ENCODE results near the gene COL10A1.

The COL10A1 gene

GRCh38 chr6:116083052-116083451, 42.9 kb downstream of the COL10A1 start:
- no peak for DNase-seq (ENCODE audit: low read depth)

- DNase-seq (ENCODE audit: low read depth): no peak
Observed at GRCh38 chr6:116078945-116079344, 47.0 kb downstream of the COL10A1 start.

- no peak for DNase-seq (ENCODE audit: low read depth)
Observed at GRCh38 chr6:116078522-116078921, 47.4 kb downstream of the COL10A1 start.

GRCh38 chr6:116074732-116075390, 51.1 kb downstream of the COL10A1 start:
- DNase-seq (ENCODE audit: low read depth): no peak

- no peak for DNase-seq (ENCODE audit: low read depth)
Observed at GRCh38 chr6:116073765-116074440, 52.0 kb downstream of the COL10A1 start.

GRCh38 chr6:116072368-116072767, 53.6 kb downstream of the COL10A1 start:
- no peak for DNase-seq (ENCODE audit: low read depth)

GRCh38 chr6:116070616-116071389, 55.1 kb downstream of the COL10A1 start:
- no peak for DNase-seq (ENCODE audit: low read depth)

- no peak for DNase-seq (ENCODE audit: low read depth)
Observed at GRCh38 chr6:116070101-116070500, 55.8 kb downstream of the COL10A1 start.
